ENCODE data around the gene TFCP2L1. TPM values are rescaled to one million over a fixed set of nuclear protein-coding genes. Genes with fewer than 3 reads are reported as not detected.

TFCP2L1 gene
- total RNA-seq, 1 donor from 2014 or later, result 0.86 TPM

- peaks cover 82% of the 10 kb centered on the region for H3K27me3 Mint-ChIP-seq
- no peaks in the 10 kb centered on the region for H3K9me3 Mint-ChIP-seq (ENCODE audit: low read depth)
- peaks cover under 1% of the 10 kb centered on the region for H3K4me1 Mint-ChIP-seq (ENCODE audit: low read depth)
- no peak overlapping the region for H3K4me3 Mint-ChIP-seq (ENCODE audit: low read depth)
- no peaks in the 10 kb centered on the region for H3K36me3 Mint-ChIP-seq (ENCODE audit: insufficient read depth)
- H3K27ac Mint-ChIP-seq, result no peak overlapping the region
- TF ChIP-seq CTCF (IDR thresholded peaks at IDR 0.05; ENCODE audit: unreplicated experiment), result no peak
- DNase-seq (ENCODE audit: low spot score, unreplicated experiment), result no peak
These were observed 83.2 kb downstream of the TFCP2L1 start for GRCh38 chr2:121201796-121202195.

- Mint-ChIP-seq H3K27ac (no peak overlapping the region), H3K9me3 (ENCODE audit: low read depth) (no peaks in the 10 kb centered on the region), H3K4me3 (ENCODE audit: low read depth) (no peak overlapping the region), H3K4me1 (ENCODE audit: low read depth) (peaks cover 8% of the 10 kb centered on the region), H3K27me3 (peaks cover 84% of the 10 kb centered on the region), H3K36me3 (ENCODE audit: insufficient read depth) (no peaks in the 10 kb centered on the region)
- no peak for DNase-seq (ENCODE audit: low spot score, unreplicated experiment)
- no peak for TF ChIP-seq CTCF (IDR thresholded peaks at IDR 0.05; ENCODE audit: unreplicated experiment)
These were observed 84.3 kb downstream of the TFCP2L1 start for GRCh38 chr2:121200419-121201315.

GRCh38 chr2:121200011-121200347 is 85.0 kb downstream of the TFCP2L1 start:
- H3K36me3 Mint-ChIP-seq (ENCODE audit: insufficient read depth), result no peaks in the 10 kb centered on the region
- H3K4me1 Mint-ChIP-seq (ENCODE audit: low read depth), result peaks cover 8% of the 10 kb centered on the region
- no peak for DNase-seq (ENCODE audit: low spot score, unreplicated experiment)
- no peaks in the 10 kb centered on the region for H3K9me3 Mint-ChIP-seq (ENCODE audit: low read depth)
- no peak overlapping the region for H3K4me3 Mint-ChIP-seq (ENCODE audit: low read depth)
- H3K27me3 Mint-ChIP-seq, result peaks cover 84% of the 10 kb centered on the region
- no peak overlapping the region for H3K27ac Mint-ChIP-seq
- TF ChIP-seq CTCF (IDR thresholded peaks at IDR 0.05; ENCODE audit: unreplicated experiment), result no peak

GRCh38 chr2:121199281-121200010 is 85.6 kb downstream of the TFCP2L1 start:
- Mint-ChIP-seq H3K4me3 (ENCODE audit: low read depth) (no peak overlapping the region), H3K4me1 (ENCODE audit: low read depth) (peaks cover 8% of the 10 kb centered on the region), H3K36me3 (ENCODE audit: insufficient read depth) (no peaks in the 10 kb centered on the region), H3K27me3 (peaks cover 88% of the 10 kb centered on the region), H3K27ac (no peak overlapping the region), H3K9me3 (ENCODE audit: low read depth) (no peaks in the 10 kb centered on the region)
- DNase-seq (ENCODE audit: low spot score, unreplicated experiment), result no peak
- TF ChIP-seq CTCF (IDR thresholded peaks at IDR 0.05; ENCODE audit: unreplicated experiment), result no peak

GRCh38 chr2:121197369-121198091 is 87.5 kb downstream of the TFCP2L1 start:
- Mint-ChIP-seq H3K36me3 (ENCODE audit: insufficient read depth) (no peaks in the 10 kb centered on the region), H3K9me3 (ENCODE audit: low read depth) (no peaks in the 10 kb centered on the region), H3K27ac (no peak overlapping the region), H3K27me3 (peaks cover 87% of the 10 kb centered on the region), H3K4me1 (ENCODE audit: low read depth) (peaks cover 9% of the 10 kb centered on the region), H3K4me3 (ENCODE audit: low read depth) (no peak overlapping the region)
- DNase-seq (ENCODE audit: low spot score, unreplicated experiment), result no peak
- no peak for TF ChIP-seq CTCF (IDR thresholded peaks at IDR 0.05; ENCODE audit: unreplicated experiment)

Data from progenitor cell of endocrine pancreas (in vitro differentiated cells).